Astrocyte of the spinal cord (primary cell): Measurements from ENCODE around the gene SLC2A8.

Source experiments
- DNase-seq: peaks from one replicate; pipeline ENCODE4 v3.0.0; 2011; ENCODE audit warnings: low read depth, low spot score
- H3K4me3 ChIP-seq: 2 replicates; pipeline ENCODE4 v1.5.1; 2011; ENCODE audit warnings: low read depth, mild to moderate bottlenecking, low read length, moderate library complexity
- in situ Hi-C: cut with HindIII; loops from 2 replicates; pipeline ENCODE4 v1.10.0; 2017; ENCODE audit warnings: low sequenced_read_pairs
- TF ChIP-seq, protein P1 (sequence below): IDR thresholded peaks from 2 replicates; pipeline ENCODE4 v1.5.1; 2012; ENCODE audit warnings: low read depth, mild to moderate bottlenecking, low read length, inconsistent platforms

Gene SLC2A8

DNA sequence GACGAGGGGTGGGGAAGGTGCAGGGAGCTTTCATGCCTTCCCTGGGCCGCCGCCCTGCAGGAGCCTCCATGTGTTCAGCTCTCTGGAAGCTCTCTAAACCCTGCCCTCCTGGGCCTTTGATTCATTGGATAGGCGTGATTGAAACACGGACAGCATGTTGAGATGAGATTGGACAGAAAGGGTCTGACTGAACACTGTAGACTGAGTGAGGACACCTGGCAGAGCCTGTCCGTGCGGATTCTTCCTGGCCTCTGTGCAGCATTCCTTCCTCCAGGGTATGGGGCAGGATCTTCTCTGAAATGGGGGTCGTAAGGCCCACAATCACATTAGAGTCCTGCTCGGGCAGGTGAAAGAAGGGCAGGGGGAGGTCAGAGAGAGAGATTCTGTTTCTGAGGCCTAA, 41.4 kb downstream of the SLC2A8 start:
- TF ChIP-seq, protein P1, sequence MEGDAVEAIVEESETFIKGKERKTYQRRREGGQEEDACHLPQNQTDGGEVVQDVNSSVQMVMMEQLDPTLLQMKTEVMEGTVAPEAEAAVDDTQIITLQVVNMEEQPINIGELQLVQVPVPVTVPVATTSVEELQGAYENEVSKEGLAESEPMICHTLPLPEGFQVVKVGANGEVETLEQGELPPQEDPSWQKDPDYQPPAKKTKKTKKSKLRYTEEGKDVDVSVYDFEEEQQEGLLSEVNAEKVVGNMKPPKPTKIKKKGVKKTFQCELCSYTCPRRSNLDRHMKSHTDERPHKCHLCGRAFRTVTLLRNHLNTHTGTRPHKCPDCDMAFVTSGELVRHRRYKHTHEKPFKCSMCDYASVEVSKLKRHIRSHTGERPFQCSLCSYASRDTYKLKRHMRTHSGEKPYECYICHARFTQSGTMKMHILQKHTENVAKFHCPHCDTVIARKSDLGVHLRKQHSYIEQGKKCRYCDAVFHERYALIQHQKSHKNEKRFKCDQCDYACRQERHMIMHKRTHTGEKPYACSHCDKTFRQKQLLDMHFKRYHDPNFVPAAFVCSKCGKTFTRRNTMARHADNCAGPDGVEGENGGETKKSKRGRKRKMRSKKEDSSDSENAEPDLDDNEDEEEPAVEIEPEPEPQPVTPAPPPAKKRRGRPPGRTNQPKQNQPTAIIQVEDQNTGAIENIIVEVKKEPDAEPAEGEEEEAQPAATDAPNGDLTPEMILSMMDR = no peak
- in situ Hi-C loops = no loop called here

DNA sequence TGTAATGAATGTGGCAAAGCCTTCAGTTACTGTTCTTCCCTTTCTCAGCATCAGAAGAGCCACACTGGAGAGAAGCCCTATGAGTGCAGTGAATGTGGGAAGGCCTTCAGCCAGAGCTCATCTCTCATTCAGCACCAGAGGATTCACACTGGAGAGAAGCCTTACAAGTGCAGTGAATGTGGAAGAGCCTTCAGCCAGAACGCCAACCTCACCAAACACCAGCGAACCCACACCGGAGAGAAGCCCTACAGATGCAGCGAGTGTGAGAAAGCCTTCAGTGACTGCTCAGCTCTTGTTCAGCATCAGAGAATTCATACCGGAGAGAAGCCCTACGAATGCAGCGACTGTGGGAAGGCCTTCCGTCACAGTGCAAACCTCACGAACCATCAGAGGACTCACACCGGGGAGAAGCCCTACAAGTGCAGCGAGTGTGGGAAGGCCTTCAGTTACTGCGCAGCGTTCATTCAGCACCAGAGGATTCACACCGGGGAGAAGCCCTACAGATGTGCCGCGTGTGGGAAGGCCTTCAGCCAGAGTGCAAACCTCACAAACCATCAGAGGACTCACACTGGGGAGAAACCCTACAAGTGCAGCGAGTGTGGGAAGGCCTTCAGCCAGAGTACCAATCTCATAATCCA, 47.4 kb downstream of the SLC2A8 start:
- in situ Hi-C loops = no loop called here
- TF ChIP-seq, protein P1 = no peak
- H3K4me3 ChIP-seq = no peak overlapping the region
- no peak for DNase-seq

More for the DNA sequence above, 41.4 kb downstream of the SLC2A8 start:
- no peak overlapping the region for H3K4me3 ChIP-seq
- no peak for DNase-seq

DNA sequence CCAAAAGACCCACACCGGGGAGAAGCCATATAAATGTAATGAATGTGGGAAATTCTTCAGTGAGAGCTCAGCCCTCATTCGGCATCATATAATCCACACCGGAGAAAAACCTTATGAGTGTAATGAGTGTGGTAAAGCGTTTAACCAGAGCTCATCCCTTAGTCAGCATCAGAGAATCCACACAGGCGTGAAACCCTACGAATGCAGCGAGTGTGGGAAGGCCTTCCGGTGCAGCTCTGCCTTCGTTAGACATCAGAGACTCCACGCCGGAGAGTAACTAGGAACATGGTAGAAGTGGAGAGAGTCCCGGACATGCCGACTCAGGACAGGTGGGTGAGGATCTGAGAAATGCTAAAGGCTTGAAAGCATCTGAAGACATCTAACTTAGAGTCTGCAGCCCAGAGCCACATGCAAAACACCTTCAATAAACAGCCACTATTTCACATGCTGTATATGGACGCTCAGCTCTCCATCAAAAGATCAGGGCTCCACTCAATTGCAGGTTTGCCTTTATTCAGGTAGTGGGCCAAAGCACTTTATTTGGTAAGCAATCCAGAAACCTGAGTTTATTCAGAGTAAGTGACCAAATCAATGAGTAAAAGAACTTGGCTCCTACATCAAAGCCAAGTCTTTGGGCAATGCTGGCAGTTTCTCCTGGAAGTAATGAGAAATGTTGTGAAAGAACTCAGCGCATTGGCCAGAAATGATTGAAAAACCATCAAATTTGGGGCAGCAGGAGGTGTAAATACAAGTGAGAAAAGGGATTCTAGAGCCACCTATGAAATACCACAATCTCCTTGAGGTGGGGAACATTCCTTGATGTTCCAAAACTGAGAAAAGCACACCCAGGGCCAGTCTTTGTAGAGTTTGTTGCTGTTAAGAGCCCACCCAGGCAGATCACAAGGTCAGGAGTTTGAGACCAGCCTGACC, 48.2 kb downstream of the SLC2A8 start:
- in situ Hi-C loops = no loop called here

DNA sequence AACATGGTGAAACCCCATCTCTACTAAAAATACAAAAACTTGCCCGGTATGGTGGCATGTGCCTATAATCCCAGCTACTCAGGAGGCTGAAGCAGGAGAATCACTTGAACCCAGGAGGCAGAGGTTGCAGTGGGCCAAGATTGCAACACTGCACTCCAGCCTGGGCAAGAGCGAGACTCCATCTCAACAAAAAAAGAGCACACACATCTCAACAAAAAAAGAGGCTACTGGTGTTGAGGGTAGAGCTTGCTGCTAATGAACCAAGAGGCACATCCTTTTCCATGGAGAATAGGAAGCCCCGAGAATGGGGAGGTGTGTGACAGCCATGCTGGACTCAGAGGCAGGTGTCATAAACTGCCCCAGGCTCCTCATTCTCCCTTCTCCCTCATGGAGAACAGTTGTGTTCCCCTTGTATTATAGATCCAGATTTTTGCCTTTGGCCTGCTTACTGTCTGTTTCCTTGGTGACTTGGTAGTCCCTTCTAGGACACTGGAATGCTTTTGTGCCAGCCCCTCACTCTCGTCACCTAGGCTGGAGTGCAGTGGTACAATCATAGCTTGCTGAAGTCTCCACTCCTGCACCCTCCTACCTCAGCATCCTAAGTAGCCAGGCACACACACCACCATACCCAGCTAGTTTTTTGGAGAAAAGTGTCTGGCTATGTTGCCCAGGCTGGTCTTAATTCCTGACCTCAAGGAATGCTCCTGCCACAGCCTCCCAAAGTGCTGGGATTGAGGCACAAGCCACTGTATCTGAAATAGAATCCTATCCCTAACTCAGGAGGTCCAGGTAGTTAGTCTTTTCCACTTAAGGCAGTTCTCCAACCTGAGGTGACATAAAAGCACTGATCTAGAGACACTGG, 49.1 kb downstream of the SLC2A8 start:
- peak; percentile 8 for DNase-seq
- in situ Hi-C loops = no loop called here
- TF ChIP-seq, protein P1 = no peak

More for the DNA sequence above, 48.2 kb downstream of the SLC2A8 start:
- TF ChIP-seq, protein P1 = no peak
- no peak overlapping the region for H3K4me3 ChIP-seq
- peak; percentile 42 for DNase-seq

DNA sequence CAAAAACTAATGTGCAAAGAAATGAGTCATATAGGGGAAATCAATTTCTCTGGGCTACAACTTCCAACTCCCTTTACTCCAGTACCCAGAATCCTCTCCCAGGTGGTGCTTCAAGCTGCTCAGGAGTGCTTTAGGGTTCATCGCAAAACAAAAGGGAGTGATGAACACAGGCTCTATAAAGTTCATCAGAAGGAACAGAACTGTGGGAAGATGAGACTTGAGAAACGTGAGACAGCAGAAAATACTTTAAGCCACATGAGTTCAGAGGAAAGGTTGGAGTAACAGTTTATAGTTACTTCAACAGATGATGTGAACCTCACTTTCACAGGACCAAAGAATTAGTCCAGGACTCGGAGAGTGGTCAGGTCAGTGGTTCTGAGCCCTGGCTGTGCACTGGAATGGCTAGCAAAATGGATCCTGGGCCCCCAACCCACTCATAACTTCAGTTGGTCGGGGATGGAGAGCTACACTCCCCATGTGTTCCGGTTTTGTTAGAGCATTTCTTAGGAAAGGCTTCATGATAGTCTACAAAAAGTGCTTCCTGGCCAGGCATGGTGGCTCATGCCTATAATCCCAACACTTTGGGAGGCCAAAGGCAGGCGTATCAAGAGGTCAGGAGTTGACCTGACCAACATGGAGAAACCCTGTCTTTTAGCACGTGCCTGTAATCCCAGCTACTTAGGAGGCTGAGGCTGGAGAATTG, 49.9 kb downstream of the SLC2A8 start:
- H3K4me3 ChIP-seq = no peak overlapping the region
- in situ Hi-C loops = no loop called here
- TF ChIP-seq, protein P1 = no peak
- DNase-seq = no peak

More for the DNA sequence above, 49.1 kb downstream of the SLC2A8 start:
- no peak overlapping the region for H3K4me3 ChIP-seq
